ENCODE results near the gene EPN1. TPM values are rescaled to one million over a fixed set of nuclear protein-coding genes. Genes with fewer than 3 reads are reported as not detected.

Gene EPN1
- total and polyA plus RNA-seq, 2 of the 13 experiments (the other 11 are each of a cell fraction or from before 2014, with no cell fraction given): 28.9 to 31.7 TPM

DNA sequence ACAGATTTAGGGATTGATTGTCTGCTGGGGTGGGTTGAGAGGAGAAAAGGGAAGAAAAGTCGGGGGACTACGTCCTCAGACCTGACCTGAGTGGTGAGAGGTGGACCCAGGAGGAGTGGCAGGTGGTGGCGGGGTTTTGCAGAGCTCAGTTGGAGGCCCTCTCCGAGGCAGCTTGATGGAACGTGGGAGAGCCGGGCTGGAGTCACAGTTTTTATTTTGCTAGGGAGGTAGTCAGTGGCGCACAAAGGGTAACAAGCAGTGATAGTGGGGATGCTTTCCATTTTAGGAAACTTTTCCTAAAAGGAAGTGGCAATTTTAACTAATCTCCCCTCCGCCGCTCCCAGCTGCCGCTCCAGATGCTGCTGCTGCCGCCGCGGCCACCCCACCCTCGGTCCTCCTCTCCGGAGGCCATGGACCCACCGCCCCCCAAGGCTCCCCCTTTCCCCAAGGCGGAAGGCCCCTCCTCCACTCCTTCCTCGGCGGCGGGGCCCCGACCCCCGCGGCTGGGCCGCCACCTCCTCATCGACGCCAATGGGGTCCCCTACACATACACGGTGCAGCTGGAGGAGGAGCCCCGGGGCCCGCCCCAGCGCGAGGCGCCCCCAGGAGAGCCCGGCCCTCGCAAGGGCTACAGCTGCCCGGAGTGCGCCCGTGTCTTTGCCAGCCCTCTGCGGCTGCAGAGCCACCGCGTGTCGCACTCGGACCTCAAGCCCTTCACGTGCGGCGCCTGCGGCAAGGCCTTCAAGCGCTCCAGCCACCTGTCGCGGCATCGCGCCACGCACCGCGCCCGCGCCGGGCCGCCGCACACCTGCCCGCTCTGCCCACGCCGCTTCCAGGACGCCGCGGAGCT is 32.6 kb upstream of the EPN1 start (continued):
- TF ChIP-seq, protein P1, sequence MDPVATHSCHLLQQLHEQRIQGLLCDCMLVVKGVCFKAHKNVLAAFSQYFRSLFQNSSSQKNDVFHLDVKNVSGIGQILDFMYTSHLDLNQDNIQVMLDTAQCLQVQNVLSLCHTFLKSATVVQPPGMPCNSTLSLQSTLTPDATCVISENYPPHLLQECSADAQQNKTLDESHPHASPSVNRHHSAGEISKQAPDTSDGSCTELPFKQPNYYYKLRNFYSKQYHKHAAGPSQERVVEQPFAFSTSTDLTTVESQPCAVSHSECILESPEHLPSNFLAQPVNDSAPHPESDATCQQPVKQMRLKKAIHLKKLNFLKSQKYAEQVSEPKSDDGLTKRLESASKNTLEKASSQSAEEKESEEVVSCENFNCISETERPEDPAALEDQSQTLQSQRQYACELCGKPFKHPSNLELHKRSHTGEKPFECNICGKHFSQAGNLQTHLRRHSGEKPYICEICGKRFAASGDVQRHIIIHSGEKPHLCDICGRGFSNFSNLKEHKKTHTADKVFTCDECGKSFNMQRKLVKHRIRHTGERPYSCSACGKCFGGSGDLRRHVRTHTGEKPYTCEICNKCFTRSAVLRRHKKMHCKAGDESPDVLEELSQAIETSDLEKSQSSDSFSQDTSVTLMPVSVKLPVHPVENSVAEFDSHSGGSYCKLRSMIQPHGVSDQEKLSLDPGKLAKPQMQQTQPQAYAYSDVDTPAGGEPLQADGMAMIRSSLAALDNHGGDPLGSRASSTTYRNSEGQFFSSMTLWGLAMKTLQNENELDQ (CRISPR knock-in tag; IDR thresholded peaks at IDR 0.05; ENCODE audit: borderline replicate concordance): no peak
- TF ChIP-seq ZBTB38 (CRISPR knock-in tag; IDR thresholded peaks at IDR 0.05) (peak; percentile 84), STAT5B (CRISPR knock-in tag; IDR thresholded peaks at IDR 0.05) (no peak), ZNF550 (CRISPR knock-in tag; IDR thresholded peaks at IDR 0.05; ENCODE audit: borderline replicate concordance) (no peak), MEF2D (CRISPR knock-in tag; IDR thresholded peaks at IDR 0.05) (no peak), MYC (CRISPR knock-in tag; IDR thresholded peaks at IDR 0.05; ENCODE audit: borderline replicate concordance) (peak; percentile 3; the same call in 1 of the 2 replicates), ATF1 (CRISPR knock-in tag; IDR thresholded peaks at IDR 0.05) (no peak), ATF7 (IDR thresholded peaks at IDR 0.05) (no peak), ATF7 (CRISPR knock-in tag; IDR thresholded peaks at IDR 0.05) (no peak), ZEB1 (IDR thresholded peaks at IDR 0.05; ENCODE audit: insufficient replicate concordance, low read depth) (no peak), RBM39 (IDR thresholded peaks at IDR 0.05; ENCODE audit: low read depth, low read length, poor library complexity, severe bottlenecking) (no peak), KDM5B (CRISPR knock-in tag; IDR thresholded peaks at IDR 0.05; ENCODE audit: borderline replicate concordance) (no peak), XBP1 (CRISPR knock-in tag; IDR thresholded peaks at IDR 0.05) (no peak), GZF1 (CRISPR knock-in tag; IDR thresholded peaks at IDR 0.05) (no peak), ARNT2 (CRISPR knock-in tag; IDR thresholded peaks at IDR 0.05; ENCODE audit: low read depth) (0 out of 2 replicates have a peak, but pooled peaks have one; percentile 15), TARDBP (CRISPR knock-in tag; IDR thresholded peaks at IDR 0.05) (no peak)
- TF ChIP-seq, protein P2, sequence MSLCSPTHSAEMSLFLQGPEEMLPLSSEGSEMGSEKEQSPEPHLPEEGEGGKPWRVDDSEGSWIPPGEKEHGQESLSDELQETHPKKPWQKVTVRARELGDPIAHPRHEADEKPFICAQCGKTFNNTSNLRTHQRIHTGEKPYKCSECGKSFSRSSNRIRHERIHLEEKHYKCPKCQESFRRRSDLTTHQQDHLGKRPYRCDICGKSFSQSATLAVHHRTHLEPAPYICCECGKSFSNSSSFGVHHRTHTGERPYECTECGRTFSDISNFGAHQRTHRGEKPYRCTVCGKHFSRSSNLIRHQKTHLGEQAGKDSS (CRISPR knock-in tag; IDR thresholded peaks at IDR 0.05; ENCODE audit: borderline replicate concordance, low read depth): no peak
- TF ChIP-seq, protein P3, sequence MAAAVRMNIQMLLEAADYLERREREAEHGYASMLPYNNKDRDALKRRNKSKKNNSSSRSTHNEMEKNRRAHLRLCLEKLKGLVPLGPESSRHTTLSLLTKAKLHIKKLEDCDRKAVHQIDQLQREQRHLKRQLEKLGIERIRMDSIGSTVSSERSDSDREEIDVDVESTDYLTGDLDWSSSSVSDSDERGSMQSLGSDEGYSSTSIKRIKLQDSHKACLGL (CRISPR knock-in tag; IDR thresholded peaks at IDR 0.05): no peak
- TF ChIP-seq, protein P4, sequence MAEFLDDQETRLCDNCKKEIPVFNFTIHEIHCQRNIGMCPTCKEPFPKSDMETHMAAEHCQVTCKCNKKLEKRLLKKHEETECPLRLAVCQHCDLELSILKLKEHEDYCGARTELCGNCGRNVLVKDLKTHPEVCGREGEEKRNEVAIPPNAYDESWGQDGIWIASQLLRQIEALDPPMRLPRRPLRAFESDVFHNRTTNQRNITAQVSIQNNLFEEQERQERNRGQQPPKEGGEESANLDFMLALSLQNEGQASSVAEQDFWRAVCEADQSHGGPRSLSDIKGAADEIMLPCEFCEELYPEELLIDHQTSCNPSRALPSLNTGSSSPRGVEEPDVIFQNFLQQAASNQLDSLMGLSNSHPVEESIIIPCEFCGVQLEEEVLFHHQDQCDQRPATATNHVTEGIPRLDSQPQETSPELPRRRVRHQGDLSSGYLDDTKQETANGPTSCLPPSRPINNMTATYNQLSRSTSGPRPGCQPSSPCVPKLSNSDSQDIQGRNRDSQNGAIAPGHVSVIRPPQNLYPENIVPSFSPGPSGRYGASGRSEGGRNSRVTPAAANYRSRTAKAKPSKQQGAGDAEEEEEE (CRISPR knock-in tag; IDR thresholded peaks at IDR 0.05; ENCODE audit: borderline replicate concordance): no peak
- TF ChIP-seq, protein P5, sequence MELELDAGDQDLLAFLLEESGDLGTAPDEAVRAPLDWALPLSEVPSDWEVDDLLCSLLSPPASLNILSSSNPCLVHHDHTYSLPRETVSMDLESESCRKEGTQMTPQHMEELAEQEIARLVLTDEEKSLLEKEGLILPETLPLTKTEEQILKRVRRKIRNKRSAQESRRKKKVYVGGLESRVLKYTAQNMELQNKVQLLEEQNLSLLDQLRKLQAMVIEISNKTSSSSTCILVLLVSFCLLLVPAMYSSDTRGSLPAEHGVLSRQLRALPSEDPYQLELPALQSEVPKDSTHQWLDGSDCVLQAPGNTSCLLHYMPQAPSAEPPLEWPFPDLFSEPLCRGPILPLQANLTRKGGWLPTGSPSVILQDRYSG (CRISPR knock-in tag; IDR thresholded peaks at IDR 0.05): peak; percentile 29; the same call in 1 of the 2 replicates
- TF ChIP-seq, protein P6, sequence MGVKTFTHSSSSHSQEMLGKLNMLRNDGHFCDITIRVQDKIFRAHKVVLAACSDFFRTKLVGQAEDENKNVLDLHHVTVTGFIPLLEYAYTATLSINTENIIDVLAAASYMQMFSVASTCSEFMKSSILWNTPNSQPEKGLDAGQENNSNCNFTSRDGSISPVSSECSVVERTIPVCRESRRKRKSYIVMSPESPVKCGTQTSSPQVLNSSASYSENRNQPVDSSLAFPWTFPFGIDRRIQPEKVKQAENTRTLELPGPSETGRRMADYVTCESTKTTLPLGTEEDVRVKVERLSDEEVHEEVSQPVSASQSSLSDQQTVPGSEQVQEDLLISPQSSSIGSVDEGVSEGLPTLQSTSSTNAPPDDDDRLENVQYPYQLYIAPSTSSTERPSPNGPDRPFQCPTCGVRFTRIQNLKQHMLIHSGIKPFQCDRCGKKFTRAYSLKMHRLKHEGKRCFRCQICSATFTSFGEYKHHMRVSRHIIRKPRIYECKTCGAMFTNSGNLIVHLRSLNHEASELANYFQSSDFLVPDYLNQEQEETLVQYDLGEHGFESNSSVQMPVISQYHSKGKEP (CRISPR knock-in tag; IDR thresholded peaks at IDR 0.05): no peak
